Gastroesophageal sphincter (tissue), 3 donors: ENCODE results near the gene CD300A.

ENCODE experiments used
- CTCF ChIP-seq, 4 experiments: fragments of 200-600 bp in 2 of 4; fragments of 450-650 bp in 2 of 4; sonication (generic) in 1 of 4; IDR thresholded peaks; one replicate each; pipeline ENCODE4 v1.5.1; 2017 to 2019; ENCODE audit warnings: antibody characterized with exemption in 4 of 4, mild to moderate bottlenecking in 2 of 4, moderate library complexity in 2 of 4
- POLR2A ChIP-seq, 2 donors: fragments of 450-650 bp; IDR thresholded peaks; one replicate each; pipeline ENCODE4 v1.6.1; 2017; ENCODE audit warnings: antibody characterized with exemption in 2 of 2, mild to moderate bottlenecking in 2 of 2, moderate library complexity in 1 of 2

GRCh38 chr17:74430385-74430705 lies 36.1 kb upstream of the CD300A start:
- TF ChIP-seq POLR2A (IDR thresholded peaks at IDR 0.05) (no peak), CTCF (IDR thresholded peaks at IDR 0.05) (no peak)
